22Rv1 (cell line): ENCODE measurements around the gene CYP4F8.

Experiments used
- CTCF ChIP-seq: fragments of 450-650 bp; IDR thresholded peaks from 2 replicates; pipeline ENCODE4 v1.5.1; 2017; ENCODE audit warnings: mild to moderate bottlenecking
- ZFX ChIP-seq: fragments of 450-650 bp; IDR thresholded peaks from 2 replicates; pipeline ENCODE4 v1.6.1; 2017; ENCODE audit warnings: antibody characterized with exemption, borderline replicate concordance

GRCh38 chr19:15570420-15570819 is 44.6 kb upstream of the CYP4F8 start:
- TF ChIP-seq CTCF (no peak), ZFX (no peak)
